22Rv1 (cell line): Measurements from ENCODE around the gene DHCR24.

ENCODE experiments used
- CTCF ChIP-seq: fragments of 450-650 bp; IDR thresholded peaks from 2 replicates; pipeline ENCODE4 v1.5.1; 2017; ENCODE audit warnings: mild to moderate bottlenecking
- ZFX ChIP-seq: fragments of 450-650 bp; IDR thresholded peaks from 2 replicates; pipeline ENCODE4 v1.6.1; 2017; ENCODE audit warnings: antibody characterized with exemption, borderline replicate concordance

- TF ChIP-seq CTCF (no peak), ZFX (no peak)
Measured at GRCh38 chr1:54867717-54868057, 19.3 kb downstream of the DHCR24 start.
